GM12801 (cell line): ENCODE data around the gene NSG1.

Experiments used
- CTCF ChIP-seq: IDR thresholded peaks from one replicate; pipeline ENCODE4 v1.5.1; 2011; ENCODE audit warnings: control low read depth; ENCODE audit not compliant: insufficient read length; ENCODE audit errors: extremely low read depth

Gene NSG1

DNA sequence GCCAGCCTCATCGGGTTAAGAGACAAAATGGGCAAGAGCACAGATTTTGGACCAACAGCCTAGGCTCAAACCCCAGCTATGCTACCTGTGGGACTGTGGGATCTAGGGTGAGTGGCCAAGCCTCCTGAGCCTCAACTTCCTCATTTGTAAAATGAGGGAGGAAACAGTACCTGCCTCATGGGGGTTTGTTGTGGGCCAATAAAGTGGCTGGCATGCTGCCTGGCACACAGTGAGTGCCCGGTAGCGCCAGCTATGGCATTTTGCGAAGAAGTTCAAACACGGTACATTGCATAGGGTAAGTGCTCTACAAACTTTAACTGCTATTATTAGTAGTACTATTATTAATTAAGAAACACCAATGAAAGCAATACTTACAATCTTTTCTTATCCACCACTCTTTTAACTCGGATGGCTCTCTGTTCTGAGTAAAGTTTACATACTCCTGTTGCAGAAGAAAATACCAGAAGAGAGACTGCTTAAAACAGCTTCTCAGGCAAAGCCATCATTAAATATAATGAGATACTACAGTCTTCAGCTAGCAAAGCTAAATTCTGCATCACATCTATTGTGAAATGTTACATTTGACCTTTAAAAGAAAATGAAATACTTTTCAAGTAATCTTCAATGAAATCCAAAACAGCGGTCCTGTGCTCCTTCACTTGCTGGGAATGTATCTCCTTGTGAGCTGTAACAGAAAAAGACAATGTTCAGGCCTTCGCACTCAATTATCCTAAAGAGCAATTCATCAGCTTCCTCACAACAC, 70.1 kb downstream of the NSG1 start:
- TF ChIP-seq CTCF = no peak

GRCh38 chr4:4457803-4458553, 71.1 kb downstream of the NSG1 start:
- no peak for TF ChIP-seq CTCF

DNA sequence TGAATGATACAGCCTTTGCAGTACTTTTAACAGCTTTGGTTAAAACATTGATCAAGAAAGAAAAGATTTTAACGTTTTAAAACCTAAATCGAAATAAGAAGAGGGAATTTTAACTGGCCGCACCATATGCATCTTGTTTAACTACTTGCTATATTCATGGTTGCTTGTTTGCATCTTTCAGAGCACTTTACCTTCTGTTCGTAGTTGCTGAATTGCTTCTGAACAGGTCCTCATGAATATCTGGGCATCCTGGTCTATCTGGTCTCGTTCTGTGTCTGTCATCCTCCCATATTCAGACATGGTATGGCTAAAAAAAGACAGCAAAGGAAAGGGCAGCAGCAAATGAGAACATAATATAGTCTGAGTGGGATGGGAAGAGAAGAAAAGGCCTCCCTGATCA, 72.3 kb downstream of the NSG1 start:
- TF ChIP-seq CTCF = no peak

- no peak for TF ChIP-seq CTCF
These were observed 73.9 kb downstream of the NSG1 start for GRCh38 chr4:4460759-4461158.

GRCh38 chr4:4461178-4461577, 74.3 kb downstream of the NSG1 start:
- no peak for TF ChIP-seq CTCF

GRCh38 chr4:4461850-4462249, 74.9 kb downstream of the NSG1 start:
- no peak for TF ChIP-seq CTCF

GRCh38 chr4:4462970-4463369, 76.1 kb downstream of the NSG1 start:
- TF ChIP-seq CTCF = no peak
